H9 (cell line): ENCODE results near the gene MDH1. TPM values are rescaled to one million over a fixed set of nuclear protein-coding genes. Genes with fewer than 3 reads are reported as not detected.

ENCODE experiments used
- DNase-seq: peaks from one replicate; pipeline ENCODE4 v3.0.0-alpha.2; 2017
- H2AFZ ChIP-seq: one replicate; pipeline ENCODE4 v1.6.1; 2013; ENCODE audit warnings: mild to moderate bottlenecking, low read length, control low read depth, moderate library complexity
- H2AK5ac ChIP-seq: 2 replicates; pipeline ENCODE4 v1.6.1; 2013; ENCODE audit warnings: low read length, control low read depth, mixed read lengths; ENCODE audit not compliant: insufficient read length
- H2BK120ac ChIP-seq: one replicate; pipeline ENCODE4 v1.6.1; 2013; ENCODE audit warnings: low read depth, mild to moderate bottlenecking, low read length, control low read depth, inconsistent platforms; ENCODE audit not compliant: poor library complexity, severe bottlenecking
- H2BK12ac ChIP-seq: 2 replicates; pipeline ENCODE4 v1.6.1; 2013; ENCODE audit warnings: low read length, control low read depth, mixed read lengths, low read depth; ENCODE audit not compliant: insufficient read length
- H2BK15ac ChIP-seq: 2 replicates; pipeline ENCODE4 v1.6.1; 2013; ENCODE audit warnings: low read depth, low read length, control low read depth
- H2BK20ac ChIP-seq: one replicate; pipeline ENCODE4 v1.6.1; 2013; ENCODE audit warnings: low read depth, mild to moderate bottlenecking, low read length, control low read depth, inconsistent platforms; ENCODE audit not compliant: poor library complexity, severe bottlenecking
- H2BK5ac ChIP-seq: 2 replicates; pipeline ENCODE4 v1.6.1; 2013; ENCODE audit warnings: low read length, control low read depth, mixed read lengths; ENCODE audit not compliant: insufficient read length
- H3K14ac ChIP-seq: 2 replicates; pipeline ENCODE4 v1.6.1; 2013; ENCODE audit warnings: low read length, control low read depth; ENCODE audit not compliant: insufficient read depth
- H3K18ac ChIP-seq: 2 replicates; pipeline ENCODE4 v1.6.1; 2013; ENCODE audit warnings: low read depth, mild to moderate bottlenecking, mixed read lengths, low read length, control low read depth; ENCODE audit not compliant: insufficient read length
- H3K23ac ChIP-seq: 2 replicates; pipeline ENCODE4 v1.6.1; 2013; ENCODE audit warnings: low read length, control low read depth, mixed read lengths, low read depth; ENCODE audit not compliant: insufficient read length
- H3K23me2 ChIP-seq: 2 replicates; pipeline ENCODE4 v1.6.1; 2013; ENCODE audit warnings: low read depth, mild to moderate bottlenecking, mixed read lengths, low read length, control low read depth; ENCODE audit not compliant: insufficient read length, poor library complexity, severe bottlenecking
- H3K27ac ChIP-seq: 2 replicates; pipeline ENCODE4 v1.5.1; 2013; ENCODE audit warnings: low read length, control low read depth, mixed read lengths, low read depth; ENCODE audit not compliant: insufficient read length
- H3K27me3 ChIP-seq: 2 replicates; pipeline ENCODE4 v1.6.1; 2013; ENCODE audit warnings: low read length, control low read depth, inconsistent platforms; ENCODE audit not compliant: insufficient read depth
- H3K4ac ChIP-seq: 2 replicates; pipeline ENCODE4 v1.6.1; 2013; ENCODE audit warnings: low read depth, mild to moderate bottlenecking, control low read depth, inconsistent platforms, low read length, moderate library complexity
- H3K4me1 ChIP-seq: 2 replicates; pipeline ENCODE4 v1.6.1; 2013; ENCODE audit warnings: low read length, control low read depth, inconsistent platforms; ENCODE audit not compliant: insufficient read depth
- H3K4me2 ChIP-seq: 2 replicates; pipeline ENCODE4 v1.6.1; 2013; ENCODE audit warnings: low read length, control low read depth, mixed read lengths; ENCODE audit not compliant: insufficient read length, insufficient read depth
- H3K56ac ChIP-seq: 2 replicates; pipeline ENCODE4 v1.6.1; 2013; ENCODE audit warnings: low read depth, mild to moderate bottlenecking, mixed read lengths, low read length, control low read depth; ENCODE audit not compliant: insufficient read length
- H3K79me1 ChIP-seq: 2 replicates; pipeline ENCODE4 v1.6.1; 2013; ENCODE audit warnings: low read depth, mild to moderate bottlenecking, moderate library complexity, low read length, control low read depth, inconsistent platforms; ENCODE audit not compliant: insufficient read depth, poor library complexity, severe bottlenecking
- H3K79me2 ChIP-seq: 2 replicates; pipeline ENCODE4 v1.6.1; 2013; ENCODE audit warnings: low read length, control low read depth, inconsistent platforms; ENCODE audit not compliant: insufficient read depth
- H3K9ac ChIP-seq: 2 replicates; pipeline ENCODE4 v1.6.1; 2013; ENCODE audit warnings: low read length, control low read depth, mixed read lengths; ENCODE audit not compliant: insufficient read length; ENCODE audit errors: extremely low read depth
- H3K9me3 ChIP-seq: one replicate; pipeline ENCODE4 v1.6.1; 2013; ENCODE audit warnings: low read depth, low read length, inconsistent platforms; ENCODE audit not compliant: control insufficient read depth
- H3T11ph ChIP-seq: one replicate; pipeline ENCODE4 v1.6.1; 2013; ENCODE audit warnings: mild to moderate bottlenecking, low read length, control low read depth, inconsistent platforms
- H4K20me1 ChIP-seq: one replicate; pipeline ENCODE4 v1.6.1; 2013; ENCODE audit not compliant: control insufficient read depth, insufficient read length, insufficient read depth
- H4K5ac ChIP-seq: 2 replicates; pipeline ENCODE4 v1.6.1; 2013; ENCODE audit warnings: low read depth, mild to moderate bottlenecking, mixed read lengths, low read length, control low read depth; ENCODE audit not compliant: insufficient read length
- H4K8ac ChIP-seq: replicated peaks from 2 replicates; pipeline ENCODE4 v1.6.1; 2013; ENCODE audit warnings: low read length, control low read depth, mixed read lengths, low read depth; ENCODE audit not compliant: insufficient read length
- H4K91ac ChIP-seq: 2 replicates; pipeline ENCODE4 v1.6.1; 2013; ENCODE audit warnings: low read depth, mild to moderate bottlenecking, moderate library complexity, mixed read lengths, low read length, control low read depth; ENCODE audit not compliant: insufficient read length
- H3K27ac Mint-ChIP-seq, 3 experiments: 2 replicates in 2 of 3; 3 replicates in 1 of 3; pipeline ENCODE4 v1.8.0; 2020 to 2021; ENCODE audit warnings: mixed read lengths in 3 of 3, mild to moderate bottlenecking in 1 of 3, moderate library complexity in 1 of 3
- H3K27me3 Mint-ChIP-seq: 2 replicates; pipeline ENCODE4 v1.8.0; 2021; ENCODE audit warnings: low read depth, mild to moderate bottlenecking, moderate library complexity, mixed read lengths
- H3K36me3 Mint-ChIP-seq, 3 experiments: 2 replicates in 2 of 3; 3 replicates in 1 of 3; pipeline ENCODE4 v1.8.0; 2020 to 2021; ENCODE audit warnings: low read depth in 3 of 3, mixed read lengths in 3 of 3; ENCODE audit not compliant: insufficient read depth in 1 of 3
- H3K4me1 Mint-ChIP-seq, 2 experiments: 2 replicates each; pipeline ENCODE4 v1.8.0; 2020; ENCODE audit warnings: mixed read lengths in 2 of 2
- H3K4me3 Mint-ChIP-seq, 2 experiments: 2 replicates in 1 of 2; 3 replicates in 1 of 2; pipeline ENCODE4 v1.8.0; 2020 to 2021; ENCODE audit warnings: mild to moderate bottlenecking in 2 of 2, mixed read lengths in 2 of 2, moderate library complexity in 1 of 2
- H3K9me3 Mint-ChIP-seq, 2 experiments: 2 replicates in 1 of 2; 3 replicates in 1 of 2; pipeline ENCODE4 v1.8.0; 2020; ENCODE audit warnings: mild to moderate bottlenecking in 2 of 2, mixed read lengths in 2 of 2, moderate library complexity in 1 of 2
- CTCF ChIP-seq: fragments of 200-600 bp; sonication (generic); conservative IDR thresholded peaks from 3 replicates; pipeline ENCODE4 v1.8.0; 2021; ENCODE audit warnings: antibody characterized with exemption, mild to moderate bottlenecking
- total RNA-seq: library from RNA; stranded (reverse); gene quantifications from 2 replicates; pipeline ENCODE4 v1.2.1, GENCODE V29; 2021

The MDH1 gene
- total RNA-seq, 1 experiment from 2014 or later: 324 TPM

- no peaks in the 10 kb centered on the region for H3K23me2 ChIP-seq
- H2BK5ac ChIP-seq: no peak overlapping the region
- H3K4me2 ChIP-seq: no peak overlapping the region
- Mint-ChIP-seq H3K27ac (no peak overlapping the region), H3K4me1 (peaks cover 22 to 26% of the 10 kb centered on the region in 2 experiments), H3K27me3 (no peaks in the 10 kb centered on the region), H3K4me3 (no peak overlapping the region), H3K36me3 (peaks cover 49 to 79% (median 56%) of the 10 kb centered on the region in 3 experiments), H3K9me3 (peaks cover 42 to 48% of the 10 kb centered on the region in 2 experiments)
- H2AFZ ChIP-seq: no peak overlapping the region
- no peak overlapping the region for H3K23ac ChIP-seq
- no peak for DNase-seq
- no peak overlapping the region for H3K56ac ChIP-seq
- no peak overlapping the region for H2BK15ac ChIP-seq
- H3K18ac ChIP-seq: no peak overlapping the region
- H3K27ac ChIP-seq: no peak overlapping the region
- no peaks in the 10 kb centered on the region for H3K4me1 ChIP-seq
- H4K5ac ChIP-seq: no peak overlapping the region
- H3K79me1 ChIP-seq: no peaks in the 10 kb centered on the region
- no peak overlapping the region for H2BK120ac ChIP-seq
- H3K9ac ChIP-seq: no peak overlapping the region
- no peaks in the 10 kb centered on the region for H3K9me3 ChIP-seq
- no peak overlapping the region for H3T11ph ChIP-seq
- TF ChIP-seq CTCF: no peak
- H2BK12ac ChIP-seq: no peak overlapping the region
- no peak overlapping the region for H3K4ac ChIP-seq
- no peaks in the 10 kb centered on the region for H4K20me1 ChIP-seq
- no peaks in the 10 kb centered on the region for H3K27me3 ChIP-seq
- no peaks in the 10 kb centered on the region for H3K79me2 ChIP-seq
- H4K8ac ChIP-seq: no peak overlapping the region
- no peak overlapping the region for H2AK5ac ChIP-seq
- H3K14ac ChIP-seq: no peak overlapping the region
- no peak overlapping the region for H2BK20ac ChIP-seq
- no peak overlapping the region for H4K91ac ChIP-seq
These were observed 26.0 kb upstream of the MDH1 start for GRCh38 chr2:63562751-63563150.
